Mammary epithelial cell (primary cell): ENCODE measurements around the gene ATPAF1.

ENCODE experiments used
- EZH2 ChIP-seq: IDR thresholded peaks from 2 replicates; pipeline ENCODE4 v1.6.1; 2012; ENCODE audit warnings: low read length, inconsistent platforms, borderline replicate concordance
- TF ChIP-seq, protein P1 (sequence below), 2 donors: IDR thresholded peaks in 1 of 2; conservative IDR thresholded peaks in 1 of 2; 2 replicates each; pipeline ENCODE4 v1.5.1; 2011 to 2012; ENCODE audit warnings: inconsistent platforms in 2 of 2, low read length in 2 of 2, mild to moderate bottlenecking in 2 of 2, control low read depth in 1 of 2, low read depth in 1 of 2; ENCODE audit not compliant: insufficient read depth in 1 of 2; ENCODE audit errors: extremely low read depth in 1 of 2

- TF ChIP-seq, protein P1, sequence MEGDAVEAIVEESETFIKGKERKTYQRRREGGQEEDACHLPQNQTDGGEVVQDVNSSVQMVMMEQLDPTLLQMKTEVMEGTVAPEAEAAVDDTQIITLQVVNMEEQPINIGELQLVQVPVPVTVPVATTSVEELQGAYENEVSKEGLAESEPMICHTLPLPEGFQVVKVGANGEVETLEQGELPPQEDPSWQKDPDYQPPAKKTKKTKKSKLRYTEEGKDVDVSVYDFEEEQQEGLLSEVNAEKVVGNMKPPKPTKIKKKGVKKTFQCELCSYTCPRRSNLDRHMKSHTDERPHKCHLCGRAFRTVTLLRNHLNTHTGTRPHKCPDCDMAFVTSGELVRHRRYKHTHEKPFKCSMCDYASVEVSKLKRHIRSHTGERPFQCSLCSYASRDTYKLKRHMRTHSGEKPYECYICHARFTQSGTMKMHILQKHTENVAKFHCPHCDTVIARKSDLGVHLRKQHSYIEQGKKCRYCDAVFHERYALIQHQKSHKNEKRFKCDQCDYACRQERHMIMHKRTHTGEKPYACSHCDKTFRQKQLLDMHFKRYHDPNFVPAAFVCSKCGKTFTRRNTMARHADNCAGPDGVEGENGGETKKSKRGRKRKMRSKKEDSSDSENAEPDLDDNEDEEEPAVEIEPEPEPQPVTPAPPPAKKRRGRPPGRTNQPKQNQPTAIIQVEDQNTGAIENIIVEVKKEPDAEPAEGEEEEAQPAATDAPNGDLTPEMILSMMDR (conservative IDR thresholded peaks at IDR 0.05 in 1 of 2, IDR thresholded peaks at IDR 0.05 in 1 of 2; ENCODE audit: extremely low read depth in 1 of 2, insufficient read depth in 1 of 2, low read depth in 1 of 2, low read length in 2 of 2), result no peak
- TF ChIP-seq EZH2, result no peak
Observed at GRCh38 chr1:46601257-46602007, 66.7 kb downstream of the ATPAF1 start.
